Measurements from ENCODE around the gene NOXA1. TPM values are rescaled to one million over a fixed set of nuclear protein-coding genes. Genes with fewer than 3 reads are reported as not detected.

NOXA1 gene
- polyA plus RNA-seq, 1 donor (not counting 4 experiments of a cell fraction or from before 2014, with no cell fraction given): 0.09 TPM

GRCh38 chr9:137456061-137456863 is 33.1 kb downstream of the NOXA1 start:
- Histone ChIP-seq H3K4me2 (ENCODE audit: control insufficient read depth, extremely low read depth, insufficient read depth, low read depth, low read length) (no peak overlapping the region), H3K4me1 (ENCODE audit: control insufficient read depth, extremely low read depth, insufficient read depth, low read length) (peaks cover 18% of the 10 kb centered on the region)
- dilution Hi-C loops (cut with MboI; ENCODE audit: extremely low pct_ligation_motif_present, low sequenced_read_pairs): no loop called here

GRCh38 chr9:137456864-137457405 is 33.7 kb downstream of the NOXA1 start:
- Histone ChIP-seq H2AFZ (ENCODE audit: control insufficient read depth, low read length) (no peak overlapping the region), H3K27ac (ENCODE audit: control insufficient read depth, insufficient read depth, low read length) (no peak overlapping the region), H3K9me3 (ENCODE audit: control insufficient read depth, low read depth, low read length) (no peaks in the 10 kb centered on the region), H3K4me1 (ENCODE audit: control insufficient read depth, extremely low read depth, insufficient read depth, low read length) (peaks cover 18% of the 10 kb centered on the region), H3K9me1 (ENCODE audit: control insufficient read depth, extremely low read depth, insufficient read depth, low read length) (no peaks in the 10 kb centered on the region), H4K20me1 (ENCODE audit: control insufficient read depth, extremely low read depth, insufficient read depth, low read length) (no peaks in the 10 kb centered on the region), H3K36me3 (ENCODE audit: control insufficient read depth in 2 of 2, extremely low read depth in 1 of 2, insufficient read depth in 2 of 2, low read length in 2 of 2) (peaks cover 0 to 11% of the 10 kb centered on the region in 2 experiments), H3K9ac (ENCODE audit: control insufficient read depth, extremely low read depth, insufficient read depth, low read length) (no peak overlapping the region), H3K79me2 (ENCODE audit: control insufficient read depth, insufficient read depth, low read length) (peaks cover 7% of the 10 kb centered on the region), H3K27me3 (ENCODE audit: control insufficient read depth, extremely low read depth, insufficient read depth, low read length) (peaks cover 1% of the 10 kb centered on the region), H3K4me2 (ENCODE audit: control insufficient read depth, extremely low read depth, insufficient read depth, low read depth, low read length) (no peak overlapping the region), H3K4me3 (ENCODE audit: control insufficient read depth in 2 of 3, extremely low read depth in 1 of 3, insufficient read depth in 2 of 3, low read depth in 1 of 3, low read length in 3 of 3) (no peak overlapping the region)
- dilution Hi-C loops (cut with MboI; ENCODE audit: extremely low pct_ligation_motif_present, low sequenced_read_pairs): no loop called here
- FAIRE-seq (no peak), DNase-seq (ENCODE audit: low read depth, low spot score) (no peak)
- TF ChIP-seq CTCF (optimal IDR thresholded peaks at IDR 0.05 in 1 of 3, IDR thresholded peaks at IDR 0.05 in 1 of 3, conservative IDR thresholded peaks at IDR 0.05 in 1 of 3; ENCODE audit: extremely low read depth in 1 of 3, insufficient read depth in 2 of 3, low read length in 3 of 3): no peak
- TF ChIP-seq EZH2 (IDR thresholded peaks at IDR 0.05; ENCODE audit: low read length): no peak

More at GRCh38 chr9:137456061-137456863, 33.1 kb downstream of the NOXA1 start:
- Histone ChIP-seq H3K27ac (ENCODE audit: control insufficient read depth, insufficient read depth, low read length) (no peak overlapping the region), H3K27me3 (ENCODE audit: control insufficient read depth, extremely low read depth, insufficient read depth, low read length) (no peaks in the 10 kb centered on the region), H4K20me1 (ENCODE audit: control insufficient read depth, extremely low read depth, insufficient read depth, low read length) (no peaks in the 10 kb centered on the region), H3K9me1 (ENCODE audit: control insufficient read depth, extremely low read depth, insufficient read depth, low read length) (no peaks in the 10 kb centered on the region), H3K9ac (ENCODE audit: control insufficient read depth, extremely low read depth, insufficient read depth, low read length) (no peak overlapping the region), H2AFZ (ENCODE audit: control insufficient read depth, low read length) (no peak overlapping the region), H3K4me3 (ENCODE audit: control insufficient read depth in 2 of 3, extremely low read depth in 1 of 3, insufficient read depth in 2 of 3, low read depth in 1 of 3, low read length in 3 of 3) (no peak overlapping the region), H3K36me3 (ENCODE audit: control insufficient read depth in 2 of 2, extremely low read depth in 1 of 2, insufficient read depth in 2 of 2, low read length in 2 of 2) (peaks cover 0 to 11% of the 10 kb centered on the region in 2 experiments), H3K79me2 (ENCODE audit: control insufficient read depth, insufficient read depth, low read length) (peaks cover 7% of the 10 kb centered on the region), H3K9me3 (ENCODE audit: control insufficient read depth, low read depth, low read length) (no peaks in the 10 kb centered on the region)
- FAIRE-seq (no peak), DNase-seq (ENCODE audit: low read depth, low spot score) (no peak)
- TF ChIP-seq EZH2 (IDR thresholded peaks at IDR 0.05; ENCODE audit: low read length): no peak
- no peak for TF ChIP-seq CTCF (optimal IDR thresholded peaks at IDR 0.05 in 1 of 3, IDR thresholded peaks at IDR 0.05 in 1 of 3, conservative IDR thresholded peaks at IDR 0.05 in 1 of 3; ENCODE audit: extremely low read depth in 1 of 3, insufficient read depth in 2 of 3, low read length in 3 of 3)

All from keratinocyte (primary cell).